Transverse colon (tissue), 4 donors: ENCODE results near the gene KSR1. TPM values are rescaled to one million over a fixed set of nuclear protein-coding genes. Genes with fewer than 3 reads are reported as not detected.

Experiments used
- DNase-seq: peaks from one replicate; pipeline ENCODE4 v3.0.0-alpha.2; 2019
- H3K27ac ChIP-seq, 4 donors: fragments of 200-600 bp; sonication (generic); 2 replicates each; pipeline ENCODE4 v1.5.1; 2016 to 2018; ENCODE audit warnings: inconsistent platforms in 4 of 4
- H3K27me3 ChIP-seq: fragments of 200-600 bp; sonication (generic); 2 replicates; pipeline ENCODE4 v1.5.1; 2017; ENCODE audit warnings: inconsistent platforms
- H3K36me3 ChIP-seq, 4 donors: fragments of 200-600 bp; sonication (generic); 2 replicates each; pipeline ENCODE4 v1.5.1; 2017 to 2019; ENCODE audit warnings: inconsistent platforms in 4 of 4
- H3K4me1 ChIP-seq, 4 donors: fragments of 200-600 bp; sonication (generic); 2 replicates each; pipeline ENCODE4 v1.5.1; 2017 to 2020; ENCODE audit warnings: inconsistent platforms in 4 of 4
- H3K4me3 ChIP-seq, 4 donors: fragments of 200-600 bp; sonication (generic); 1 replicate in 1 of 4; 2 replicates in 3 of 4; pipeline versions ENCODE4 v1.5.1 to v1.6.1; 2017 to 2019; ENCODE audit warnings: inconsistent platforms in 4 of 4
- H3K9me3 ChIP-seq, 2 donors: fragments of 200-600 bp; sonication (generic); 2 replicates each; pipeline ENCODE4 v1.5.1; 2017 to 2019; ENCODE audit warnings: inconsistent platforms in 2 of 2
- CTCF ChIP-seq, 5 experiments: fragments of 200-600 bp in 3 of 5; fragments of 450-650 bp in 2 of 5; sonication (generic) in 3 of 5; IDR thresholded peaks; 1 replicate in 2 of 5; 2 replicates in 3 of 5; pipeline ENCODE4 v1.5.1; 2016 to 2017; ENCODE audit warnings: antibody characterized with exemption in 5 of 5, inconsistent platforms in 3 of 5, mild to moderate bottlenecking in 2 of 5, moderate library complexity in 1 of 5
- EP300 ChIP-seq: sonication (generic); formaldehyde crosslinking; IDR thresholded peaks from one replicate; pipeline ENCODE4 v1.6.1; 2017; ENCODE audit warnings: antibody characterized with exemption, low read depth
- POLR2A ChIP-seq: fragments of 450-650 bp; IDR thresholded peaks from one replicate; pipeline ENCODE4 v1.6.1; 2016; ENCODE audit warnings: antibody characterized with exemption, mild to moderate bottlenecking, moderate library complexity
- POLR2AphosphoS5 ChIP-seq, 3 donors: sonication (generic); formaldehyde crosslinking; IDR thresholded peaks; one replicate each; pipeline ENCODE4 v1.6.1; 2016; ENCODE audit warnings: antibody characterized with exemption in 3 of 3
- WGBS, 2 donors: methylation state at CpG; one replicate each; pipeline ENCODE4 v1.1.5; 2018; ENCODE audit warnings: low coverage in 1 of 2; 5-methylcytosine and 5-hydroxymethylcytosine counted together
- in situ Hi-C, 4 donors: fragments of 200-750 bp; cut with MboI; loops; one replicate each; pipeline versions ENCODE4 v1.15.0 to v1.15.1; 2017; ENCODE audit warnings: low sequenced_read_pairs in 3 of 4, low pct_ligation_motif_present in 1 of 4, low pct_unique_long_range_greater_than_20kb in 1 of 4
- intact Hi-C: fragments of 100-400 bp; cut with DNase I; formaldehyde crosslinking; loops from one replicate; pipeline ENCODE4 v1.15.1; 2023; ENCODE audit warnings: low total_unique reads
- total RNA-seq, 4 donors: library from RNA; depleted of rRNA; stranded (reverse); fragments of >200 nt; gene quantifications; one replicate each; pipeline ENCODE4 v1.1.0, GENCODE V29; 2016

Gene KSR1
- total RNA-seq, 4 donors from 2014 or later: 8.2 to 55.7 (median 30.9) TPM

DNA sequence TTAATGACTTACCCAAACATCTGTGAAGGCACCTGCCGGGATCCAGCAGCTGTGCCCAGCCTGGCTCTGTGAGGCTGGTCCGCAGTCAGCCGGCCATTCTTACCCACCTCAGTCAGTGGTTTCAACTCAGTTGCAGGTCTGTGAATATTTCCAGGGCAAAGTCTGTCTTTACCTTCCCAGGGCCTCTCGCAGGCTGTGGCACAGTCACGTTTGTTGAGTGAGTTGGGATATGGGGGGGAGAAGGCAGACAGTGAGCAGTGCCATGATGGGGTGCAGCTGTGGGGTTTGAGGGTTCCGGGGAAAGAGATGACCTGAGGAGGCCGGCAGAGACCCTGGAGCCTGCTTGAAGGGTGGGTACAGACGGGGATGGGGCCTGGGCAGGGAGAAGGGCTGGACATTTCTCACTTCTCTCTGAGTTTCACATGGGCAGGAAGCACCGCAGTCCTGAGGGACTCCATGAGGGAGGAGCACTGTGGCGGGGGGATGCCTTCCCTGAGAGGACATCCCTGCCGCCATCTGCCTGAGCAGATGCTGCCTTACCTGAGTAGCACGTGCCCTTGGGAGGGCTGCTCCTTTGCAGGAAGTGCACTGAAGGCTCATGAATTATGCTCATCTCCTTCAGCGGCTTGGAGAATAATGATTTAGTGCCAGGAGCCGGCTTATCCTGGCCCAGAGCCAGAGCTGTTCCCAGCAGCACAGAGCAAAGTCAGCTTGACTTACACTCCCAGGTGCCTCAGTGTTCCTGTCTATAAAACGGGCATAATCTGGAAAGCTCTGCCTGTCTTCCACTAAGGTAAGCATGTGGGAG, 48.1 kb downstream of the KSR1 start:
- Histone ChIP-seq H3K27ac (no peak overlapping the region), H3K9me3 (no peaks in the 10 kb centered on the region), H3K4me3 (no peak overlapping the region), H3K4me1 (peaks cover 0 to 6% (median 4%) of the 10 kb centered on the region in 4 donors), H3K27me3 (no peaks in the 10 kb centered on the region), H3K36me3 (no peaks in the 10 kb centered on the region)
- DNase-seq: no peak
- in situ Hi-C loops (loop anchor here in 2 of 4 donors (10.0 to 25.0 kb wide), 2 partner anchors 60 to 133 kb away; partner anchors contain the start of gene LGALS9 (in 1 of the 2)), intact Hi-C loops (no loop called here)
- TF ChIP-seq POLR2A (no peak), POLR2AphosphoS5 (IDR thresholded peaks at IDR 0.05) (no peak), EP300 (no peak), CTCF (IDR thresholded peaks at IDR 0.05) (no peak)
- 33 to 62% methylated on average over 1 to 15 of the region's 15 CpGs for WGBS, 2 donors

DNA sequence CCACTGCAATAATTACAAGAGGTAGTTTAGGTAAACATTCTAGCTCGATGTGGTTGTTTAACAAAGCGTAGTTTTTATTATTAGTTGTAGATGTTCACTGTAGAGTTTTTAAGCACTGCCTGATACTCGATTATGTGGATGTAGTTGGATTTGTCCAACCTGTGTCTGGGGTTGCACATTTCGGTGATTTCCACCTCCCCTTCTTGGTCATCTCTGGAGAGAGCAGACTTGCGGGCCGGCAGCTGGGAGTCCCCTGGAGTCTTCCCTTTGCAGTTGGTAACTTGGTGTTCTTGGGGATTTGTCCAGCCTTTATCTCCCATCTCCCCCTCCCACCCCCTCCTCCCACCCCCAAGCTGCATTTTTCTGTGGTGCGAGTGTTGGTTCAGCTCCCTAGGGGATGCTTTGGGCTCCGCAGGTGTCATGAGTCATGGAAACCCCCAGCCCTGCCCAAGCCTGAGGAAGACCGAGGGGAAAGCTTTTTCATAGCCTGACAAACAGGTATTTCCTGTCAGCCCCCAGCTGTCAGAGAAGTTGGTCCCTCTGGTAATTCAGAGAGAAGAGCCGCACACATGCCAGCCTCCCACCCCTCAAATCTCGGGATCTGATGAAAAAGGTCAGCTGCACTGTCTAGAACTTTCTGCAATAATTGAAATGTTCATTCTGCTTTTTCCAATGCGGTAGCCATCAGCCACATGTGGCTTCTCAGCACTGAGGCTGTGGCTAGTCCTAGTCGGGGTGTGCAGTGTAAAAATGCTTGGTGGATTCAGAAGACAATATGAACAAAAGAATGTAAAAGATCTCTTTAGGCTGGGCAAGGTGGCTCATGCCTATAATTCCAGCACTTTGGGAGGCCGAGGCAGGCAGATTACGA, 50.3 kb downstream of the KSR1 start:
- Histone ChIP-seq H3K4me1 (peaks cover 0 to 14% (median 13%) of the 10 kb centered on the region in 4 donors), H3K27ac (no peak overlapping the region), H3K9me3 (no peaks in the 10 kb centered on the region), H3K4me3 (no peak overlapping the region), H3K27me3 (no peaks in the 10 kb centered on the region), H3K36me3 (no peaks in the 10 kb centered on the region)
- TF ChIP-seq POLR2A: no peak
- TF ChIP-seq EP300: no peak
- no peak for TF ChIP-seq CTCF (IDR thresholded peaks at IDR 0.05)
- TF ChIP-seq POLR2AphosphoS5 (IDR thresholded peaks at IDR 0.05): no peak
- intact Hi-C loops: no loop called here
- 68 to 73% methylated on average over 4 to 15 of the region's 15 CpGs for WGBS, 2 donors
- no peak for DNase-seq
- in situ Hi-C loops: loop anchor here in 2 of 4 donors (10.0 to 25.0 kb wide), 2 partner anchors 58 to 131 kb away; partner anchors contain the start of gene LGALS9 (in 1 of the 2)

DNA sequence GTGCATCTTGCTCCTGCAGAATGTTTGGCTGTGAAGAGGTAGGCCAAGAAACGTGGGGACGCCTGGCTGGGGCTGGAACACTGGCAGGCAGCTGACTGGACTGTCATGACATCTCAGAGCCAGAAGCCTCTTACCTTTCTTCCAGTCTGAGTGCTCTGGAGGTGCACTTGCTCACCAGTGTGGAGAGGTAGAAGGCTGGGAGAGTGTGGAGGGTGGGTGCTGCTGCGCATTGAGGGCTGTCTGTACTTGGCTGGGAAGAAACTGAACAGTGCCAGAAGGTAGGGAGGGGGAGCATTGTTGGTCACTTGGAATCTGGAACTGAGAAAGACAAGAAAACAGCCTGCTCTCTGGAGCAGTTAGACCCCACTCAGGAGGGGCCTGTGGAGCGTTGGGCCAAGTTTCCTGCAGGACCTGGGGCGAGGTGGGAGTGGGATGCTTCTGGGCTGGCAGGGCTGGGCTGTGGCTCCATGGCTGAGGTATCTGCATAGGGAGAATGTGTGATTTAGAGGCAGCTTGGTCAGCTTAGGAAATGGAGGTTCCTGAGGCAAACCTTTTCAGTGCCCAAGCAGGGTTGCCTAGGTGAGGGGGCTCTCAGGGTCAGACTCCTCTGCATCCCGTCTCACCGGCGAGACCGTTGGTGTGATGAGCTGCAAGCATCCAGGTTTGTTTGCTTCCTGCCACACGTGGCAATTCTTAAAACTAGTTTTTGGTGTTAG, 55.1 kb downstream of the KSR1 start:
- H3K36me3 ChIP-seq: no peaks in the 10 kb centered on the region
- H3K27me3 ChIP-seq: no peaks in the 10 kb centered on the region
- in situ Hi-C loops (loop anchor here in 1 of 4 donors (25.0 kb wide), 1 partner anchor 126 kb away; the partner anchor contains the start of gene LGALS9), intact Hi-C loops (no loop called here)
- H3K27ac ChIP-seq: peak overlapping the region in 1 of 4 donors; percentile 13
- H3K4me3 ChIP-seq: no peak overlapping the region
- 68 to 79% methylated on average over 6 to 10 of the region's 10 CpGs for WGBS, 2 donors
- H3K9me3 ChIP-seq: no peaks in the 10 kb centered on the region
- TF ChIP-seq POLR2A (no peak), EP300 (no peak)
- peaks cover 0 to 35% (median 16%) of the 10 kb centered on the region in 4 donors for H3K4me1 ChIP-seq
- DNase-seq: no peak

DNA sequence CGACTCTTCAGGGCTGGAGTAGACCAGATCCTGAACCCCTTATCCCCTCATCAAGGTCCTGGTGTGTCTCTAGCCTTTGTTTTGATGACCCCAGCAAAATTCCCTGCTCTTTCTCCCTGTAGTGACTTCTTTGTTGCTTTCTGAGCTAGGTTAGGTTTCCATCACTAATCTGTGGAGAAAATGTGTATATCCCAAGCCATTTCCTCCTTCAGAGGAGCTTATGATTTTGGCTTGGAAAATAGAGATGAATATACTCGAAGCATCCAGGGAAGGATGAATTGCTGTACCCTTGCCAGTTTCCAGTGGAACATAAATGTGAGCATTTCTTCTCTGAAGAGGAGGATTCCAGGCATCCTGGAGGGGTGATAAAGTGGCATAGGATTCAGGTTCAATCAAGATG, 55.8 kb downstream of the KSR1 start:
- peaks cover 0 to 35% (median 16%) of the 10 kb centered on the region in 4 donors for H3K4me1 ChIP-seq
- H3K27me3 ChIP-seq: no peaks in the 10 kb centered on the region
- TF ChIP-seq POLR2AphosphoS5 (IDR thresholded peaks at IDR 0.05) (no peak), POLR2A (no peak), EP300 (no peak), CTCF (IDR thresholded peaks at IDR 0.05) (no peak)
- intact Hi-C loops: no loop called here
- H3K27ac ChIP-seq: peak overlapping the region in 2 of 4 donors; percentile 33 to 46
- DNase-seq: no peak
- no peak overlapping the region for H3K4me3 ChIP-seq
- no peaks in the 10 kb centered on the region for H3K9me3 ChIP-seq
- in situ Hi-C loops: loop anchor here in 1 of 4 donors (25.0 kb wide), 1 partner anchor 125 kb away; the partner anchor contains the start of gene LGALS9
- H3K36me3 ChIP-seq: no peaks in the 10 kb centered on the region
- WGBS, 2 donors: 57 to 68% methylated on average over 1 to 2 of the region's 2 CpGs
